H1 (cell line): Measurements from ENCODE around the gene JAKMIP2. TPM values are rescaled to one million over a fixed set of nuclear protein-coding genes. Genes with fewer than 3 reads are reported as not detected.

Source experiments
- CTCF ChIA-PET: fragments of 300-600 bp; sonication (Branson Sonifier 250); formaldehyde crosslinking; loops from one replicate; lab custom pipeline; 2021; ENCODE audit not compliant: partially characterized antibody; lab: Charles Lee
- POLR2A ChIA-PET: fragments of 300-600 bp; sonication (Branson Sonifier 250); formaldehyde crosslinking; loops from one replicate; lab custom pipeline; 2021; ENCODE audit warnings: inconsistent platforms; ENCODE audit not compliant: partially characterized antibody; lab: Charles Lee
- DNase-seq, 2 experiments: peaks; one replicate each; pipeline versions ENCODE4 v3.0.0 to v3.0.0-alpha.2; 2010 to 2022; ENCODE audit warnings: low spot score in 2 of 2, low read depth in 1 of 2, mixed read lengths in 1 of 2
- FAIRE-seq: peaks from 2 replicates; lab custom pipeline; 2011; peaks lifted over from hg19 to GRCh38; lab: Jason Lieb, UNC
- H2AFZ ChIP-seq: 2 replicates; pipeline ENCODE4 v1.8.1; 2012; ENCODE audit warnings: low read length, inconsistent platforms
- H2AK5ac ChIP-seq: 2 replicates; pipeline ENCODE4 v1.6.1; 2013; ENCODE audit warnings: low read depth, low read length
- H2BK120ac ChIP-seq: replicated peaks from 2 replicates; pipeline ENCODE3; 2013; ENCODE audit warnings: low read depth, low read length, inconsistent platforms
- H2BK12ac ChIP-seq: 2 replicates; pipeline ENCODE4 v1.6.1; 2013; ENCODE audit warnings: low read depth, low read length
- H2BK15ac ChIP-seq: 2 replicates; pipeline ENCODE4 v1.6.1; 2013; ENCODE audit warnings: low read length
- H2BK20ac ChIP-seq: 2 replicates; pipeline ENCODE4 v1.6.1; 2013; ENCODE audit warnings: low read length
- H2BK5ac ChIP-seq: 2 replicates; pipeline ENCODE4 v1.6.1; 2013; ENCODE audit warnings: low read depth, low read length
- H3K14ac ChIP-seq: 2 replicates; pipeline ENCODE4 v1.6.1; 2013; ENCODE audit warnings: inconsistent platforms; ENCODE audit not compliant: insufficient read length
- H3K18ac ChIP-seq: 2 replicates; pipeline ENCODE4 v1.6.1; 2013; ENCODE audit warnings: low read length; ENCODE audit errors: extremely low read depth
- H3K23ac ChIP-seq: 2 replicates; pipeline ENCODE4 v1.6.1; 2013; ENCODE audit warnings: inconsistent platforms; ENCODE audit not compliant: insufficient read length
- H3K23me2 ChIP-seq: 2 replicates; pipeline ENCODE4 v1.6.1; 2013; ENCODE audit warnings: low read depth, low read length
- H3K27ac ChIP-seq: 2 replicates; pipeline ENCODE4 v1.6.1; 2011; ENCODE audit warnings: low read depth, low read length, inconsistent platforms
- H3K27me3 ChIP-seq, 4 experiments: replicated peaks in 1 of 4; 1 replicate in 1 of 4; 2 replicates in 3 of 4; pipeline versions ENCODE4 v1.6.1 to v1.8.1; 2011 to 2013; ENCODE audit warnings: low read length in 3 of 4, mild to moderate bottlenecking in 3 of 4, inconsistent platforms in 2 of 4, mixed read lengths in 2 of 4, moderate library complexity in 1 of 4; ENCODE audit not compliant: control insufficient read depth in 3 of 4, insufficient read depth in 3 of 4; ENCODE audit errors: extremely low read depth in 1 of 4
- H3K36me3 ChIP-seq, 4 experiments: 2 replicates each; pipeline versions ENCODE4 v1.6.1 to v1.8.1; 2011 to 2013; ENCODE audit warnings: mild to moderate bottlenecking in 4 of 4, low read length in 3 of 4, moderate library complexity in 2 of 4, control low read depth in 1 of 4, inconsistent platforms in 1 of 4; ENCODE audit not compliant: insufficient read depth in 4 of 4, control insufficient read depth in 2 of 4
- H3K4ac ChIP-seq: replicated peaks from 2 replicates; pipeline ENCODE3; 2013; ENCODE audit warnings: low read length, low read depth, mixed read lengths, inconsistent platforms; ENCODE audit not compliant: insufficient read length
- H3K4me1 ChIP-seq, 4 experiments: replicated peaks in 1 of 4; 1 replicate in 1 of 4; 2 replicates in 3 of 4; pipeline versions ENCODE4 v1.6.1 to v1.8.1; 2011 to 2013; ENCODE audit warnings: low read length in 3 of 4, inconsistent platforms in 2 of 4, mixed read lengths in 1 of 4; ENCODE audit not compliant: insufficient read depth in 4 of 4, control insufficient read depth in 3 of 4
- H3K4me2 ChIP-seq, 2 experiments: 2 replicates each; pipeline versions ENCODE4 v1.6.1 to v1.8.1; 2011 to 2013; ENCODE audit warnings: low read depth in 2 of 2, low read length in 2 of 2, control low read depth in 1 of 2, inconsistent platforms in 1 of 2, mild to moderate bottlenecking in 1 of 2; ENCODE audit not compliant: insufficient read depth in 1 of 2
- H3K4me3 ChIP-seq, 4 experiments: fragments of 200-600, 300-600 bp in 1 of 4; sonication (generic), shearing (Covaris generic), sonication (Bioruptor Twin) in 1 of 4; 2 replicates each; pipeline versions ENCODE4 v1.5.1 to v1.8.1; 2011 to 2016; ENCODE audit warnings: low read length in 4 of 4, low read depth in 3 of 4, control low read depth in 2 of 4, inconsistent platforms in 2 of 4, mild to moderate bottlenecking in 2 of 4, mixed read lengths in 1 of 4, moderate library complexity in 1 of 4; ENCODE audit not compliant: insufficient read depth in 2 of 4; ENCODE audit errors: extremely low read depth in 1 of 4
- H3K56ac ChIP-seq: replicated peaks from 2 replicates; pipeline ENCODE3; 2013; ENCODE audit warnings: low read depth, mild to moderate bottlenecking, mixed read lengths, low read length, inconsistent platforms; ENCODE audit not compliant: insufficient read length
- H3K79me1 ChIP-seq: 2 replicates; pipeline ENCODE4 v1.6.1; 2013; ENCODE audit warnings: low read depth, low read length, control low read depth
- H3K79me2 ChIP-seq, 2 experiments: 2 replicates each; pipeline versions ENCODE4 v1.6.1 to v1.8.1; 2012 to 2013; ENCODE audit warnings: low read length in 2 of 2, mild to moderate bottlenecking in 2 of 2, inconsistent platforms in 1 of 2; ENCODE audit not compliant: insufficient read depth in 2 of 2, control insufficient read depth in 1 of 2
- H3K9ac ChIP-seq, 4 experiments: replicated peaks in 1 of 4; 1 replicate in 1 of 4; 2 replicates in 3 of 4; pipeline versions ENCODE4 v1.6.1 to v1.8.1; 2011 to 2013; ENCODE audit warnings: low read depth in 3 of 4, low read length in 3 of 4, control low read depth in 2 of 4, mild to moderate bottlenecking in 2 of 4, moderate library complexity in 2 of 4, inconsistent platforms in 1 of 4; ENCODE audit errors: extremely low read depth in 1 of 4
- H3K9me3 ChIP-seq, 2 experiments: 2 replicates each; pipeline versions ENCODE4 v1.6.1 to v1.8.1; 2012 to 2013; ENCODE audit warnings: mild to moderate bottlenecking in 2 of 2, moderate library complexity in 2 of 2, control low read depth in 1 of 2, inconsistent platforms in 1 of 2, low read depth in 1 of 2, low read length in 1 of 2, mixed read lengths in 1 of 2; ENCODE audit not compliant: insufficient read depth in 2 of 2
- H4K20me1 ChIP-seq, 2 experiments: replicated peaks in 1 of 2; 2 replicates each; pipeline versions ENCODE3 to v1.8.1; 2011 to 2013; ENCODE audit warnings: inconsistent platforms in 2 of 2, low read length in 2 of 2, mild to moderate bottlenecking in 1 of 2; ENCODE audit not compliant: insufficient read depth in 2 of 2, control insufficient read depth in 1 of 2
- H4K5ac ChIP-seq: 2 replicates; pipeline ENCODE4 v1.6.1; 2013; ENCODE audit warnings: low read length, low read depth, mixed read lengths, inconsistent platforms; ENCODE audit not compliant: insufficient read length
- H4K8ac ChIP-seq: 2 replicates; pipeline ENCODE4 v1.8.0; 2013; ENCODE audit warnings: mild to moderate bottlenecking, moderate library complexity, low read length, inconsistent platforms; ENCODE audit not compliant: insufficient read depth; ENCODE audit errors: extremely low read depth
- H4K91ac ChIP-seq: replicated peaks from 2 replicates; pipeline ENCODE3; 2013; ENCODE audit warnings: low read length, mixed read lengths, inconsistent platforms; ENCODE audit not compliant: insufficient read length
- CHD1 ChIP-seq: IDR thresholded peaks from 2 replicates; pipeline ENCODE4 v1.6.1; 2012; ENCODE audit warnings: low read depth, low read length, improper control_type of control experiment
- CHD2 ChIP-seq: IDR thresholded peaks from 2 replicates; pipeline ENCODE4 v1.6.1; 2012; ENCODE audit warnings: low read length, improper control_type of control experiment
- EGR1 ChIP-seq: IDR thresholded peaks from 2 replicates; pipeline ENCODE4 v1.6.1; 2011; ENCODE audit warnings: low read depth, low read length, borderline replicate concordance
- SP2 ChIP-seq: IDR thresholded peaks from 2 replicates; pipeline ENCODE4 v1.6.1; 2012; ENCODE audit warnings: mild to moderate bottlenecking, low read length, inconsistent platforms
- SP4 ChIP-seq: IDR thresholded peaks from 2 replicates; pipeline ENCODE4 v1.6.1; 2012; ENCODE audit warnings: low read length, inconsistent platforms
- WGBS, 2 experiments: shearing (Covaris generic) in 1 of 2; methylation state at CpG; one replicate each; pipeline versions ENCODE4 v1.1.6 to v1.1.7; 2013 to 2015; ENCODE audit warnings: low lambda C conversion rate in 2 of 2, mixed read lengths in 2 of 2, inconsistent platforms in 1 of 2, low coverage in 1 of 2, missing lambda C conversion rate in 1 of 2; ENCODE audit not compliant: insufficient replicate concordance in 2 of 2, insufficient coverage in 1 of 2, insufficient read length in 1 of 2; ENCODE audit errors: extremely low coverage in 1 of 2, missing lambda C conversion rate in 1 of 2; 5-methylcytosine and 5-hydroxymethylcytosine counted together
- polyA plus RNA-seq, 7 experiments: library from polyadenylated mRNA; depleted of rRNA in 3 of 7; stranded (reverse) in 5 of 7; unstranded in 2 of 7; fragments of >200 nt in 5 of 7; fragments of 200-250 nt in 2 of 7; gene quantifications; 1 replicate in 5 of 7; 2 replicates in 1 of 7; 4 replicates in 1 of 7; pipeline versions ENCODE4 v1.2.1 to v1.2.3, GENCODE V29; 2011 to 2013; ENCODE audit warnings: missing spikeins in 2 of 7, mixed read lengths in 2 of 7
- total RNA-seq: library from RNA; stranded (reverse); fragmentation: NEBNext Ultra II Directional; extraction: Animal tissue kit (Norgen Biotek cat#: 25700); gene quantifications from 2 replicates; pipeline ENCODE4 v1.2.1, GENCODE V29; 2021

The JAKMIP2 gene
- total and polyA plus RNA-seq, 2 of the 8 experiments (the other 6 are each of a cell fraction or from before 2014, with no cell fraction given), result 2.4 to 13.6 TPM

- Histone ChIP-seq H3K27me3 (no peaks in the 10 kb centered on the region), H2AK5ac (no peak overlapping the region), H2BK120ac (no peak overlapping the region), H3K4me2 (no peak overlapping the region), H2BK20ac (no peak overlapping the region), H3K4ac (no peak overlapping the region), H2BK5ac (no peak overlapping the region), H3K56ac (no peak overlapping the region), H3K4me1 (no peaks in the 10 kb centered on the region; a peak in 2 of 7 replicates), H3K23ac (no peak overlapping the region), H3K9ac (no peak overlapping the region), H4K5ac (no peak overlapping the region), H2BK12ac (no peak overlapping the region), H3K9me3 (no peaks in the 10 kb centered on the region), H3K14ac (no peak overlapping the region), H3K23me2 (no peaks in the 10 kb centered on the region), H3K27ac (no peak overlapping the region), H4K8ac (no peak overlapping the region), H4K20me1 (no peaks in the 10 kb centered on the region), H3K79me2 (0 out of 4 replicates have a peak, but pooled peaks cover 0 to 2% of the 10 kb centered on the region in 2 experiments), H2BK15ac (no peak overlapping the region), H3K79me1 (no peaks in the 10 kb centered on the region), H3K18ac (no peak overlapping the region), H3K4me3 (no peak overlapping the region), H2AFZ (no peak overlapping the region), H4K91ac (no peak overlapping the region), H3K36me3 (no peaks in the 10 kb centered on the region; a peak in 2 of 8 replicates)
- 86% methylated on average over 1 of the region's 1 CpG; no CpG with 5 or more reads in 1 of the 2 experiments for WGBS, 2 experiments
- ChIA-PET CTCF (interaction anchor here (1.3 to 3.2 kb wide), 3 partner anchors 8 to 20 kb away, joined by 4 to 12 read pairs (median 6); no protein-coding TSS in a partner anchor), POLR2A (interaction anchor here (0.7 to 2.8 kb wide), 2 partner anchors 12 to 76 kb away, joined by 3 to 7 read pairs; no protein-coding TSS in a partner anchor)
- TF ChIP-seq SP4, result no peak
- TF ChIP-seq SP2, result no peak
- TF ChIP-seq CHD1, result no peak
- no peak for TF ChIP-seq EGR1
- TF ChIP-seq CHD2, result no peak
- no peak for DNase-seq
- FAIRE-seq, result no peak
Observed at GRCh38 chr5:147727200-147727599, 55.3 kb downstream of the JAKMIP2 start.
